AG04449 (cell line): ENCODE results near the gene PDE12.
A peak's percentile ranks its signal among the peaks of the same experiment; 100 is the strongest.

Experiments
- CTCF ChIA-PET: fragments of 350-600 bp; formaldehyde crosslinking; extraction: SDS; loops from one replicate; lab custom pipeline; 2021; ENCODE audit warnings: antibody characterized with exemption; lab: Yijun Ruan, JAX
- POLR2A ChIA-PET: fragments of 400-600, 350-600 bp; formaldehyde crosslinking; extraction: SDS; loops from one replicate; lab custom pipeline; 2020; ENCODE audit warnings: antibody characterized with exemption, inconsistent platforms; lab: Yijun Ruan, JAX
- DNase-seq: peaks from one replicate; pipeline ENCODE4 v3.0.0-alpha.2; 2010; ENCODE audit warnings: low read depth, low spot score
- H3K4me3 ChIP-seq: 2 replicates; pipeline ENCODE4 v1.5.1; 2011; ENCODE audit warnings: low read depth, mild to moderate bottlenecking, control low read depth, low read length
- TF ChIP-seq, protein P1 (sequence below): IDR thresholded peaks from one replicate; pipeline ENCODE4 v1.5.1; 2011; ENCODE audit warnings: mild to moderate bottlenecking, moderate library complexity, low read length, control low read depth, inconsistent platforms; ENCODE audit not compliant: insufficient read depth; ENCODE audit errors: missing control alignments

PDE12 gene

GRCh38 chr3:57594144-57594543 is 38.1 kb downstream of the PDE12 start:
- CTCF ChIA-PET = interaction anchor here (1.1 to 1.8 kb wide), 3 partner anchors 37 to 259 kb away, joined by 3 to 6 read pairs (median 4); no protein-coding TSS in a partner anchor
- DNase-seq = no peak
- POLR2A ChIA-PET = interaction anchor here (1.2 kb wide), 1 partner anchor 13 kb away, joined by 4 read pairs; no protein-coding TSS in a partner anchor
- TF ChIP-seq, protein P1, sequence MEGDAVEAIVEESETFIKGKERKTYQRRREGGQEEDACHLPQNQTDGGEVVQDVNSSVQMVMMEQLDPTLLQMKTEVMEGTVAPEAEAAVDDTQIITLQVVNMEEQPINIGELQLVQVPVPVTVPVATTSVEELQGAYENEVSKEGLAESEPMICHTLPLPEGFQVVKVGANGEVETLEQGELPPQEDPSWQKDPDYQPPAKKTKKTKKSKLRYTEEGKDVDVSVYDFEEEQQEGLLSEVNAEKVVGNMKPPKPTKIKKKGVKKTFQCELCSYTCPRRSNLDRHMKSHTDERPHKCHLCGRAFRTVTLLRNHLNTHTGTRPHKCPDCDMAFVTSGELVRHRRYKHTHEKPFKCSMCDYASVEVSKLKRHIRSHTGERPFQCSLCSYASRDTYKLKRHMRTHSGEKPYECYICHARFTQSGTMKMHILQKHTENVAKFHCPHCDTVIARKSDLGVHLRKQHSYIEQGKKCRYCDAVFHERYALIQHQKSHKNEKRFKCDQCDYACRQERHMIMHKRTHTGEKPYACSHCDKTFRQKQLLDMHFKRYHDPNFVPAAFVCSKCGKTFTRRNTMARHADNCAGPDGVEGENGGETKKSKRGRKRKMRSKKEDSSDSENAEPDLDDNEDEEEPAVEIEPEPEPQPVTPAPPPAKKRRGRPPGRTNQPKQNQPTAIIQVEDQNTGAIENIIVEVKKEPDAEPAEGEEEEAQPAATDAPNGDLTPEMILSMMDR = no peak
- peak overlapping the region; percentile 75 for H3K4me3 ChIP-seq

DNA sequence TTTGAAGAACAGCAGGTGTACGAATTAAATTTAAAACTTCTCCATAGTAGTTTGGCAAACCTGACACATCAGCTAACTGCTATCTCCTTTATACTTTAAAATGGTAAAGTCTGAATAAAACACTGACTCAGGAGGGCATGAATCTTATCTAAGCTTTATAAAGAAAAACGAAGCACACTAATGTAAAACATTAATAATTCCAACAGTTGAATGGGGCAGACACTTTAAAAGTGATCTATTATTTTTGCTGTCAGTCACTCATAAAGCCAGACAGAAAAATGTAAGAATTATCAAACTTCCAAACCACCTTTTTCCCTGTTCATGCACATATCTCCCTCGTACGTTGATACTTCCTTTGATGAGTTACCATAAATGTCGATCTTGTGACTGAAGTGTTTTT is 38.5 kb downstream of the PDE12 start:
- no peak for DNase-seq
- H3K4me3 ChIP-seq = peak overlapping the region; percentile 75
- TF ChIP-seq, protein P1 = no peak
- POLR2A ChIA-PET = interaction anchor here (1.2 kb wide), 1 partner anchor 14 kb away, joined by 4 read pairs; no protein-coding TSS in a partner anchor
- CTCF ChIA-PET = interaction anchor here (1.1 to 1.8 kb wide), 3 partner anchors 38 to 258 kb away, joined by 3 to 6 read pairs (median 4); no protein-coding TSS in a partner anchor

GRCh38 chr3:57596495-57597126 is 40.5 kb downstream of the PDE12 start:
- DNase-seq = peak; percentile 74
- CTCF ChIA-PET = interaction anchor here (0.7 to 1.5 kb wide), 2 partner anchors 10 to 256 kb away, joined by 4 to 7 read pairs; no protein-coding TSS in a partner anchor
- TF ChIP-seq, protein P1 = no peak
- H3K4me3 ChIP-seq = peak overlapping the region; percentile 75
- POLR2A ChIA-PET = interaction anchor here (0.6 to 2.3 kb wide), 5 partner anchors 14 to 259 kb away, joined by 3 to 11 read pairs (median 3); partner anchors contain the start of gene PDE12

- POLR2A ChIA-PET = interaction anchor here (0.8 to 2.3 kb wide), 8 partner anchors 8 to 159 kb away, joined by 3 to 11 read pairs (median 3); partner anchors contain the start of genes DENND6A, PDE12 and SLMAP
- CTCF ChIA-PET = interaction anchor here (0.7 kb wide), 1 partner anchor 20 kb away, joined by 3 read pairs; no protein-coding TSS in a partner anchor
- peak; percentile 96 for DNase-seq
- H3K4me3 ChIP-seq = peak within 1 kb of the TSS; percentile 75
- TF ChIP-seq, protein P1 = peak; percentile 43
Observed at GRCh38 chr3:57597127-57597923, 41.3 kb downstream of the PDE12 start, which contains the start of gene ARF4. Gene ARF4, minus strand, starts transcription at chr3:57597344. Its CDS starts 204 bp downstream, at chr3:57597140.

DNA sequence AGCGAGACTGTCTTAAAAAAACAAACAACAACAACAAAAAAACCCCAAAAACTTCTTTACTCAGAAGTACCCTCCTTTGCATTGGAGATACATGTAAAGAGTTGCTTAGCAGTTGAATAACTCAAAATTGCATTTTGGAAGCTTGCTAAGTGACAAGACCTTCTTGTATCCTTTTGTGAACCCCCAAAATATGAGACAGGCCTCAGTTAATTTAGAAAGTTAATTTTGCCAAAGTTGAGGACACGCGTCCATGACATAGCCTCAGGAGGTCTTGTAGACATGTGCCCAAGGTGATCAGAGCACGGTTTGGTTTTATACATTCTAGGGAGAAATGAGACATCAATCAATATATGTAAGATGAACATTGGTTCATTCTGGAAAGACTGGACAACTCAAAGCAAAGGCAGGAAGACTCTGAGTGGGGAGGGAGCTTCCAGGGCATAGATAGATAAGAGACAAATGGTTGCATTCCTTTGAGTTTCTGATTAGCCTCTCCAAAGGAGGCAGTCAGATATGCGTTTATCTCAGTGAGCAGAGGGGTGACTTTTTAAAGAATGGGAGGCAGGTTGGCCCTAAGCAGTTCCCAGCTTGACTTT is 42.8 kb downstream of the PDE12 start:
- ChIA-PET POLR2A (interaction anchor here (0.6 kb wide), 1 partner anchor 125 kb away, joined by 3 read pairs; no protein-coding TSS in a partner anchor), CTCF (no interaction called here)
- TF ChIP-seq, protein P1 = no peak
- DNase-seq = no peak
- peak overlapping the region; percentile 74 for H3K4me3 ChIP-seq
